ENCODE results near the gene UBE2E2. TPM values are rescaled to one million over a fixed set of nuclear protein-coding genes. Genes with fewer than 3 reads are reported as not detected.

UBE2E2 gene
- total and polyA plus RNA-seq, 2 of the 13 experiments (the other 11 are each of a cell fraction or from before 2014, with no cell fraction given), result 0.77 to 1.5 TPM

- intact Hi-C loops (cut with micrococcal nuclease; ENCODE audit: unreplicated experiment), result no loop called here
- no peak for FAIRE-seq
- Histone ChIP-seq H3K4me1 (ENCODE audit: insufficient read depth, low read length) (no peaks in the 10 kb centered on the region), H3K4me3 (replicated peaks in 1 of 3; ENCODE audit: insufficient read depth in 1 of 3, low read depth in 2 of 3, low read length in 3 of 3) (no peak overlapping the region), H3K4me2 (ENCODE audit: low read depth, low read length) (no peak overlapping the region), H2AFZ (ENCODE audit: low read length) (no peak overlapping the region), H3K27me3 (ENCODE audit: control insufficient read depth in 1 of 2, insufficient read depth in 2 of 2, low read length in 2 of 2) (no peaks in the 10 kb centered on the region), H4K20me1 (ENCODE audit: insufficient read depth, low read length) (no peaks in the 10 kb centered on the region), H3K27ac (ENCODE audit: extremely low read length, insufficient read depth, low read length) (no peak overlapping the region), H3K9me3 (ENCODE audit: low read length) (no peaks in the 10 kb centered on the region), H3K9ac (ENCODE audit: insufficient read depth, low read depth, low read length) (no peak overlapping the region), H3K79me2 (ENCODE audit: insufficient read depth, low read length) (no peaks in the 10 kb centered on the region), H3K36me3 (replicated peaks in 1 of 2; ENCODE audit: control insufficient read depth in 1 of 2, insufficient read depth in 2 of 2, low read length in 2 of 2) (no peaks in the 10 kb centered on the region)
- no TSS peak for BruUV-seq (replicated peaks)
- in situ Hi-C loops (cut with HindIII; ENCODE audit: extremely low pct_ligation_motif_present, low pct_unique_long_range_greater_than_20kb), result no loop called here
- ATAC-seq, result no peak
- ChIA-PET POLR2A (no interaction called here), CTCF (ENCODE audit: low intra/inter-chr PET ratio, low total read pairs) (no interaction called here)
- no peak for DNase-seq (ENCODE audit: low spot score)
- WGBS (ENCODE audit: low lambda C conversion rate), result 0% methylated on average over 2 of the region's 2 CpGs
- TF ChIP-seq MLX (CRISPR knock-in tag; IDR thresholded peaks at IDR 0.05) (no peak), ZGPAT (CRISPR knock-in tag; IDR thresholded peaks at IDR 0.05) (no peak)
These were observed 85.6 kb downstream of the UBE2E2 start for GRCh38 chr3:23288715-23289114.

- Histone ChIP-seq H3K4me1 (ENCODE audit: insufficient read depth, low read length) (no peaks in the 10 kb centered on the region), H3K79me2 (ENCODE audit: insufficient read depth, low read length) (no peaks in the 10 kb centered on the region), H3K4me2 (ENCODE audit: low read depth, low read length) (no peak overlapping the region), H4K20me1 (ENCODE audit: insufficient read depth, low read length) (no peaks in the 10 kb centered on the region), H2AFZ (ENCODE audit: low read length) (no peak overlapping the region), H3K27ac (ENCODE audit: extremely low read length, insufficient read depth, low read length) (no peak overlapping the region), H3K4me3 (replicated peaks in 1 of 3; ENCODE audit: insufficient read depth in 1 of 3, low read depth in 2 of 3, low read length in 3 of 3) (no peak overlapping the region), H3K36me3 (replicated peaks in 1 of 2; ENCODE audit: control insufficient read depth in 1 of 2, insufficient read depth in 2 of 2, low read length in 2 of 2) (no peaks in the 10 kb centered on the region), H3K27me3 (ENCODE audit: control insufficient read depth in 1 of 2, insufficient read depth in 2 of 2, low read length in 2 of 2) (no peaks in the 10 kb centered on the region), H3K9ac (ENCODE audit: insufficient read depth, low read depth, low read length) (no peak overlapping the region), H3K9me3 (ENCODE audit: low read length) (no peaks in the 10 kb centered on the region)
- ChIA-PET POLR2A (no interaction called here), CTCF (ENCODE audit: low intra/inter-chr PET ratio, low total read pairs) (no interaction called here)
- intact Hi-C loops (cut with micrococcal nuclease; ENCODE audit: unreplicated experiment), result no loop called here
- no peak for TF ChIP-seq BORCS8-MEF2B (CRISPR knock-in tag; IDR thresholded peaks at IDR 0.05)
- TF ChIP-seq KMT2A (CRISPR knock-in tag; IDR thresholded peaks at IDR 0.05), result no peak
- no peak for TF ChIP-seq MBD4 (IDR thresholded peaks at IDR 0.05; ENCODE audit: borderline replicate concordance, low read length)
- TF ChIP-seq ZNF282 (IDR thresholded peaks at IDR 0.05; ENCODE audit: partially characterized antibody), result no peak
- TF ChIP-seq NFE2L1 (CRISPR knock-in tag; IDR thresholded peaks at IDR 0.05; ENCODE audit: borderline replicate concordance), result no peak
- no peak for TF ChIP-seq NR2F1 (CRISPR knock-in tag; IDR thresholded peaks at IDR 0.05)
- no peak for TF ChIP-seq PCBP1 (IDR thresholded peaks at IDR 0.05; ENCODE audit: borderline replicate concordance, low read depth, low read length)
- TF ChIP-seq ZNF598 (CRISPR knock-in tag; IDR thresholded peaks at IDR 0.05; ENCODE audit: borderline replicate concordance), result no peak
- no peak for TF ChIP-seq TFDP1 (CRISPR knock-in tag; IDR thresholded peaks at IDR 0.05; ENCODE audit: borderline replicate concordance)
- no peak for TF ChIP-seq FLYWCH1 (CRISPR knock-in tag; IDR thresholded peaks at IDR 0.05)
- no peak for TF ChIP-seq NCOA1 (CRISPR knock-in tag; IDR thresholded peaks at IDR 0.05)
- in situ Hi-C loops (cut with HindIII; ENCODE audit: extremely low pct_ligation_motif_present, low pct_unique_long_range_greater_than_20kb), result no loop called here
- BruUV-seq (replicated peaks), result no TSS peak
- ATAC-seq, result no peak
- DNase-seq (ENCODE audit: low spot score), result no peak
- no peak for FAIRE-seq
- 100% methylated on average over 1 of the region's 1 CpG for WGBS (ENCODE audit: low lambda C conversion rate)
These were observed 89.3 kb downstream of the UBE2E2 start for GRCh38 chr3:23292432-23292831.

Measured in HepG2 (cell line).